Peyer's patch (tissue), 4 donors: ENCODE measurements around the gene PRDX3. TPM values are rescaled to one million over a fixed set of nuclear protein-coding genes. Genes with fewer than 3 reads are reported as not detected.

Experiments used
- small RNA-seq, 2 donors: library from RNA; depleted of rRNA; stranded (forward); fragments of <200 nt; gene quantifications; one replicate each; pipeline ENCODE3, GENCODE V24; 2016
- total RNA-seq, 4 donors: library from RNA; depleted of rRNA; stranded (reverse); fragments of >200 nt; gene quantifications; one replicate each; pipeline ENCODE4 v1.1.0, GENCODE V29; 2016

PRDX3 gene
- total RNA-seq, 4 donors from 2014 or later, result 76.2 to 138 (median 107) TPM

Small RNA genes lying within 50 kb of the gene (small RNA-seq; reads per million reads assigned to genes)
- 0 reads per million in 2 donors for gene RN7SL749P

Other genes with a start within 250 kb of the PRDX3 start
- 1 to 10 TPM in 1 of 4 donors, under 1 TPM in 1, not detected in 2; 0.13 to 9.9 TPM for gene NANOS1, start 149.1 kb downstream of the PRDX3 start, total RNA-seq
- gene EIF3A, start 98.0 kb downstream of the PRDX3 start, total RNA-seq, result 100 to 1,000 TPM in 1 of 4 donors, 10 to 100 TPM in 3; 69.5 to 266 (median 89.5) TPM
- gene DENND10, start 74.7 kb downstream of the PRDX3 start, total RNA-seq, result 10 to 100 TPM; 33.8 to 50.8 (median 45.7) TPM
- 10 to 100 TPM; 22.8 to 35.5 (median 26.2) TPM for gene SFXN4, start 13.1 kb downstream of the PRDX3 start, total RNA-seq
- 10 to 100 TPM in 3 of 4 donors, 1 to 10 TPM in 1; 10.0 to 61.9 (median 18.1) TPM for gene GRK5, start 28.8 kb upstream of the PRDX3 start, total RNA-seq